HepG2 (cell line): ENCODE results near the gene ZCWPW2. TPM values are rescaled to one million over a fixed set of nuclear protein-coding genes. Genes with fewer than 3 reads are reported as not detected.

Experiments
- ATAC-seq: fragments of 200-7000 bp; cut with Tn5 transposase; 3 replicates; pipeline ENCODE4 v1.9.1; 2020; ENCODE audit warnings: mild to moderate bottlenecking, moderate library complexity
- BruUV-seq: library from RNA; stranded (reverse); fragments of 400-500 nt; replicated peaks from 2 replicates; lab custom pipeline; 2021; lab: Mats Ljungman, UMichigan
- CTCF ChIA-PET: fragments of 300-600 bp; formaldehyde crosslinking; extraction: SDS; loops from one replicate; lab custom pipeline; 2021; ENCODE audit warnings: low total read pairs, inconsistent platforms, low intra/inter-chr PET ratio; lab: Yijun Ruan, JAX
- POLR2A ChIA-PET: fragments of 350-600 bp; sonication (Branson Sonifier 250); formaldehyde crosslinking; loops from one replicate; lab custom pipeline; 2020; ENCODE audit warnings: antibody characterized with exemption, inconsistent platforms; lab: Yijun Ruan, JAX
- DNase-seq: peaks from one replicate; pipeline ENCODE4 v3.0.0-alpha.2; 2015; ENCODE audit warnings: low spot score
- FAIRE-seq: peaks from 3 replicates; lab custom pipeline; 2011; peaks lifted over from hg19 to GRCh38; lab: Jason Lieb, UNC
- H2AFZ ChIP-seq: one replicate; pipeline ENCODE4 v1.6.1; 2011; ENCODE audit warnings: low read length, inconsistent platforms
- H3K27ac ChIP-seq: fragments of 300-600 bp; 3 replicates; pipeline ENCODE4 v1.8.0; 2011; ENCODE audit warnings: mixed run types, mild to moderate bottlenecking, mixed read lengths, low read length, inconsistent platforms; ENCODE audit not compliant: insufficient read depth; ENCODE audit errors: extremely low read length
- H3K27me3 ChIP-seq, 2 experiments: fragments of 200-600 bp in 1 of 2; 2 replicates in 1 of 2; 3 replicates in 1 of 2; pipeline versions ENCODE4 v1.6.0 to v1.8.0; 2011; ENCODE audit warnings: low read length in 2 of 2, mild to moderate bottlenecking in 2 of 2, moderate library complexity in 2 of 2, inconsistent platforms in 1 of 2; ENCODE audit not compliant: insufficient read depth in 2 of 2, control insufficient read depth in 1 of 2
- H3K36me3 ChIP-seq, 2 experiments: fragments of 200-600 bp in 1 of 2; replicated peaks in 1 of 2; 2 replicates in 1 of 2; 3 replicates in 1 of 2; pipeline versions ENCODE4 v1.5.1 to v1.8.0; 2011; ENCODE audit warnings: low read length in 2 of 2, inconsistent platforms in 1 of 2; ENCODE audit not compliant: insufficient read depth in 2 of 2, control insufficient read depth in 1 of 2
- H3K4me1 ChIP-seq: 2 replicates; pipeline ENCODE4 v1.5.1; 2012; ENCODE audit warnings: low read length, inconsistent platforms; ENCODE audit not compliant: insufficient read depth
- H3K4me2 ChIP-seq: 2 replicates; pipeline ENCODE4 v1.6.0; 2011; ENCODE audit warnings: low read depth, low read length, inconsistent platforms
- H3K4me3 ChIP-seq, 3 experiments: fragments of 200-600 bp in 1 of 3; sonication (generic), shearing (Covaris generic) in 1 of 3; replicated peaks in 1 of 3; 2 replicates each; pipeline ENCODE4 v1.5.1; 2011 to 2016; ENCODE audit warnings: low read length in 3 of 3, inconsistent platforms in 2 of 3, low read depth in 2 of 3, mild to moderate bottlenecking in 2 of 3, control low read depth in 1 of 3, mixed read lengths in 1 of 3; ENCODE audit not compliant: insufficient read depth in 1 of 3
- H3K79me2 ChIP-seq: one replicate; pipeline ENCODE4 v1.6.1; 2011; ENCODE audit warnings: low read length, inconsistent platforms; ENCODE audit not compliant: insufficient read depth
- H3K9ac ChIP-seq: 2 replicates; pipeline ENCODE4 v1.6.0; 2011; ENCODE audit warnings: mild to moderate bottlenecking, low read depth, low read length, inconsistent platforms; ENCODE audit not compliant: insufficient read depth
- H3K9me3 ChIP-seq: 2 replicates; pipeline ENCODE4 v1.5.1; 2012; ENCODE audit warnings: mild to moderate bottlenecking, low read length
- H4K20me1 ChIP-seq: 2 replicates; pipeline ENCODE4 v1.6.0; 2011; ENCODE audit warnings: inconsistent platforms, mild to moderate bottlenecking, low read length, moderate library complexity; ENCODE audit not compliant: insufficient read depth
- ARNT ChIP-seq: fragments of 450-650 bp; IDR thresholded peaks from 2 replicates; pipeline ENCODE4 v1.6.1; 2017
- DBP ChIP-seq: sonication (generic); formaldehyde crosslinking; IDR thresholded peaks from 2 replicates; pipeline ENCODE4 v1.4.0; 2020; ENCODE audit warnings: missing genetic modification reagents; ENCODE audit errors: not compliant biosample characterization
- GLI4 ChIP-seq: sonication (generic); formaldehyde crosslinking; IDR thresholded peaks from 2 replicates; pipeline ENCODE4 v1.5.1; 2020; ENCODE audit warnings: missing genetic modification reagents, mild to moderate bottlenecking, moderate library complexity, borderline replicate concordance
- HMG20B ChIP-seq: conservative IDR thresholded peaks from 2 replicates; pipeline ENCODE4 v1.6.1; 2016; ENCODE audit warnings: missing genetic modification reagents, missing compliant biosample characterization
- ZBTB7B ChIP-seq: sonication (generic); formaldehyde crosslinking; IDR thresholded peaks from 2 replicates; pipeline ENCODE4 v1.4.0; 2020; ENCODE audit warnings: missing genetic modification reagents
- ZNF24 ChIP-seq: fragments of 450-650 bp; IDR thresholded peaks from 2 replicates; pipeline ENCODE4 v1.6.1; 2017; ENCODE audit warnings: antibody characterized with exemption, mild to moderate bottlenecking
- ZNF644 ChIP-seq: IDR thresholded peaks from 2 replicates; pipeline ENCODE4 v1.6.1; 2016; ENCODE audit warnings: low read depth
- ZNF766 ChIP-seq: sonication (generic); formaldehyde crosslinking; IDR thresholded peaks from 2 replicates; pipeline ENCODE4 v1.5.0; 2020; ENCODE audit warnings: missing genetic modification reagents, borderline replicate concordance
- in situ Hi-C: cut with HindIII; loops from 2 replicates; pipeline ENCODE4 v1.10.0; 2017; ENCODE audit warnings: low pct_unique_long_range_greater_than_20kb; ENCODE audit not compliant: extremely low pct_ligation_motif_present
- intact Hi-C: fragments of 100-400 bp; cut with micrococcal nuclease; formaldehyde crosslinking; loops from one replicate; pipeline ENCODE4 v1.10.0; 2022; ENCODE audit not compliant: unreplicated experiment
- polyA plus RNA-seq, 8 experiments: library from polyadenylated mRNA; depleted of rRNA in 3 of 8; stranded (reverse) in 7 of 8; unstranded in 1 of 8; fragments of >200 nt; fragmentation: Illumina TruSeq in 4 of 8; extraction: Trizol in 4 of 8; gene quantifications; 2 replicates each; pipeline versions ENCODE4 v1.2.1 to v1.2.3, GENCODE V29; 2011 to 2016; ENCODE audit warnings: low read depth in 4 of 8, missing spikeins in 1 of 8, mixed read lengths in 1 of 8; ENCODE audit not compliant: insufficient read depth in 1 of 8
- total RNA-seq, 5 experiments: library from RNA; depleted of rRNA; stranded (reverse); fragments of >200 nt; fragmentation: Illumina TruSeq; extraction: Trizol; gene quantifications; 2 replicates each; pipeline ENCODE4 v1.2.3, GENCODE V29; 2016; ENCODE audit warnings: low read depth in 1 of 5
- TF ChIP-seq, protein P1 (sequence below): sonication (generic); formaldehyde crosslinking; IDR thresholded peaks from 2 replicates; pipeline ENCODE4 v1.5.0; 2020; ENCODE audit warnings: mild to moderate bottlenecking, missing genetic modification reagents, borderline replicate concordance
- TF ChIP-seq, protein P2 (sequence below): IDR thresholded peaks from 2 replicates; pipeline ENCODE4 v1.6.1; 2018; ENCODE audit warnings: missing genetic modification reagents, mild to moderate bottlenecking, missing compliant biosample characterization
- TF ChIP-seq, protein P3 (sequence below): sonication (generic); formaldehyde crosslinking; IDR thresholded peaks from 2 replicates; pipeline ENCODE4 v1.9.0; 2021; ENCODE audit warnings: missing genetic modification reagents, borderline replicate concordance
- TF ChIP-seq, protein P4 (sequence below): sonication (generic); formaldehyde crosslinking; IDR thresholded peaks from 2 replicates; pipeline ENCODE4 v1.5.0; 2020; ENCODE audit warnings: mild to moderate bottlenecking, missing genetic modification reagents, moderate library complexity
- TF ChIP-seq, protein P5 (sequence below): sonication (generic); formaldehyde crosslinking; IDR thresholded peaks from 2 replicates; pipeline ENCODE4 v1.8.1; 2022; ENCODE audit warnings: low read depth, mild to moderate bottlenecking, missing genetic modification reagents

ZCWPW2 gene
- total and polyA plus RNA-seq, 2 of the 13 experiments (the other 11 are each of a cell fraction or from before 2014, with no cell fraction given) = 0.17 to 0.53 TPM

GRCh38 chr3:28476194-28476593 is 127.7 kb downstream of the ZCWPW2 start:
- in situ Hi-C loops (no loop called here), intact Hi-C loops (loop anchor here (1.0 kb wide), 1 partner anchor 251 kb away; no protein-coding TSS in a partner anchor)
- no peaks in the 10 kb centered on the region for H3K27me3 ChIP-seq
- no peaks in the 10 kb centered on the region for H3K36me3 ChIP-seq
- H3K9me3 ChIP-seq = peaks cover 4% of the 10 kb centered on the region; the same call in 1 of the 2 replicates
- FAIRE-seq = no peak
- peak; percentile 31; the same call in 1 of the 3 replicates for ATAC-seq
- no TSS peak for BruUV-seq
- no peak overlapping the region for H2AFZ ChIP-seq
- H3K9ac ChIP-seq = no peak overlapping the region
- H3K4me3 ChIP-seq = no peak overlapping the region
- ChIA-PET POLR2A (no interaction called here), CTCF (interaction anchor here (1.4 kb wide), 1 partner anchor 251 kb away, joined by 3 read pairs; no protein-coding TSS in a partner anchor)
- no peak overlapping the region for H3K4me2 ChIP-seq
- DNase-seq = peak; percentile 23
- no peaks in the 10 kb centered on the region for H3K4me1 ChIP-seq
- no peaks in the 10 kb centered on the region for H4K20me1 ChIP-seq
- no peaks in the 10 kb centered on the region for H3K79me2 ChIP-seq
- H3K27ac ChIP-seq = no peak overlapping the region
- TF ChIP-seq ZNF24 (no peak), DBP (CRISPR knock-in tag) (no peak), HMG20B (CRISPR knock-in tag) (no peak), ARNT (no peak), ZNF766 (CRISPR knock-in tag) (no peak), GLI4 (CRISPR knock-in tag) (no peak), ZBTB7B (CRISPR knock-in tag) (no peak), ZNF644 (no peak)
- TF ChIP-seq, protein P1, sequence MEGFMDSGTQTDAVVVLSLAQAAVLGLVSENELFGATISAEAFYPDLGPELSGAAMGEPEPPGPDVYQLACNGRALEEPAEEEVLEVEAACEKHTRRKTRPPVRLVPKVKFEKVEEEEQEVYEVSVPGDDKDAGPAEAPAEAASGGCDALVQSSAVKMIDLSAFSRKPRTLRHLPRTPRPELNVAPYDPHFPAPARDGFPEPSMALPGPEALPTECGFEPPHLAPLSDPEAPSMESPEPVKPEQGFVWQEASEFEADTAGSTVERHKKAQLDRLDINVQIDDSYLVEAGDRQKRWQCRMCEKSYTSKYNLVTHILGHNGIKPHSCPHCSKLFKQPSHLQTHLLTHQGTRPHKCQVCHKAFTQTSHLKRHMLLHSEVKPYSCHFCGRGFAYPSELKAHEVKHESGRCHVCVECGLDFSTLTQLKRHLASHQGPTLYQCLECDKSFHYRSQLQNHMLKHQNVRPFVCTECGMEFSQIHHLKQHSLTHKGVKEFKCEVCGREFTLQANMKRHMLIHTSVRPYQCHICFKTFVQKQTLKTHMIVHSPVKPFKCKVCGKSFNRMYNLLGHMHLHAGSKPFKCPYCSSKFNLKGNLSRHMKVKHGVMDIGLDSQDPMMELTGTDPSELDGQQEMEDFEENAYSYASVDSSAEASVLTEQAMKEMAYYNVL (CRISPR knock-in tag) = no peak
- TF ChIP-seq, protein P2, sequence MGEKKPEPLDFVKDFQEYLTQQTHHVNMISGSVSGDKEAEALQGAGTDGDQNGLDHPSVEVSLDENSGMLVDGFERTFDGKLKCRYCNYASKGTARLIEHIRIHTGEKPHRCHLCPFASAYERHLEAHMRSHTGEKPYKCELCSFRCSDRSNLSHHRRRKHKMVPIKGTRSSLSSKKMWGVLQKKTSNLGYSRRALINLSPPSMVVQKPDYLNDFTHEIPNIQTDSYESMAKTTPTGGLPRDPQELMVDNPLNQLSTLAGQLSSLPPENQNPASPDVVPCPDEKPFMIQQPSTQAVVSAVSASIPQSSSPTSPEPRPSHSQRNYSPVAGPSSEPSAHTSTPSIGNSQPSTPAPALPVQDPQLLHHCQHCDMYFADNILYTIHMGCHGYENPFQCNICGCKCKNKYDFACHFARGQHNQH (CRISPR knock-in tag) = no peak
- TF ChIP-seq, protein P3, sequence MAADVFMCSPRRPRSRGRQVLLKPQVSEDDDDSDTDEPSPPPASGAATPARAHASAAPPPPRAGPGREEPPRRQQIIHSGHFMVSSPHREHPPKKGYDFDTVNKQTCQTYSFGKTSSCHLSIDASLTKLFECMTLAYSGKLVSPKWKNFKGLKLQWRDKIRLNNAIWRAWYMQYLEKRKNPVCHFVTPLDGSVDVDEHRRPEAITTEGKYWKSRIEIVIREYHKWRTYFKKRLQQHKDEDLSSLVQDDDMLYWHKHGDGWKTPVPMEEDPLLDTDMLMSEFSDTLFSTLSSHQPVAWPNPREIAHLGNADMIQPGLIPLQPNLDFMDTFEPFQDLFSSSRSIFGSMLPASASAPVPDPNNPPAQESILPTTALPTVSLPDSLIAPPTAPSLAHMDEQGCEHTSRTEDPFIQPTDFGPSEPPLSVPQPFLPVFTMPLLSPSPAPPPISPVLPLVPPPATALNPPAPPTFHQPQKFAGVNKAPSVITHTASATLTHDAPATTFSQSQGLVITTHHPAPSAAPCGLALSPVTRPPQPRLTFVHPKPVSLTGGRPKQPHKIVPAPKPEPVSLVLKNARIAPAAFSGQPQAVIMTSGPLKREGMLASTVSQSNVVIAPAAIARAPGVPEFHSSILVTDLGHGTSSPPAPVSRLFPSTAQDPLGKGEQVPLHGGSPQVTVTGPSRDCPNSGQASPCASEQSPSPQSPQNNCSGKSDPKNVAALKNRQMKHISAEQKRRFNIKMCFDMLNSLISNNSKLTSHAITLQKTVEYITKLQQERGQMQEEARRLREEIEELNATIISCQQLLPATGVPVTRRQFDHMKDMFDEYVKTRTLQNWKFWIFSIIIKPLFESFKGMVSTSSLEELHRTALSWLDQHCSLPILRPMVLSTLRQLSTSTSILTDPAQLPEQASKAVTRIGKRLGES (CRISPR knock-in tag) = no peak
- TF ChIP-seq, protein P4, sequence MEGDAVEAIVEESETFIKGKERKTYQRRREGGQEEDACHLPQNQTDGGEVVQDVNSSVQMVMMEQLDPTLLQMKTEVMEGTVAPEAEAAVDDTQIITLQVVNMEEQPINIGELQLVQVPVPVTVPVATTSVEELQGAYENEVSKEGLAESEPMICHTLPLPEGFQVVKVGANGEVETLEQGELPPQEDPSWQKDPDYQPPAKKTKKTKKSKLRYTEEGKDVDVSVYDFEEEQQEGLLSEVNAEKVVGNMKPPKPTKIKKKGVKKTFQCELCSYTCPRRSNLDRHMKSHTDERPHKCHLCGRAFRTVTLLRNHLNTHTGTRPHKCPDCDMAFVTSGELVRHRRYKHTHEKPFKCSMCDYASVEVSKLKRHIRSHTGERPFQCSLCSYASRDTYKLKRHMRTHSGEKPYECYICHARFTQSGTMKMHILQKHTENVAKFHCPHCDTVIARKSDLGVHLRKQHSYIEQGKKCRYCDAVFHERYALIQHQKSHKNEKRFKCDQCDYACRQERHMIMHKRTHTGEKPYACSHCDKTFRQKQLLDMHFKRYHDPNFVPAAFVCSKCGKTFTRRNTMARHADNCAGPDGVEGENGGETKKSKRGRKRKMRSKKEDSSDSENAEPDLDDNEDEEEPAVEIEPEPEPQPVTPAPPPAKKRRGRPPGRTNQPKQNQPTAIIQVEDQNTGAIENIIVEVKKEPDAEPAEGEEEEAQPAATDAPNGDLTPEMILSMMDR (CRISPR knock-in tag) = peak; percentile 47
- TF ChIP-seq, protein P5, sequence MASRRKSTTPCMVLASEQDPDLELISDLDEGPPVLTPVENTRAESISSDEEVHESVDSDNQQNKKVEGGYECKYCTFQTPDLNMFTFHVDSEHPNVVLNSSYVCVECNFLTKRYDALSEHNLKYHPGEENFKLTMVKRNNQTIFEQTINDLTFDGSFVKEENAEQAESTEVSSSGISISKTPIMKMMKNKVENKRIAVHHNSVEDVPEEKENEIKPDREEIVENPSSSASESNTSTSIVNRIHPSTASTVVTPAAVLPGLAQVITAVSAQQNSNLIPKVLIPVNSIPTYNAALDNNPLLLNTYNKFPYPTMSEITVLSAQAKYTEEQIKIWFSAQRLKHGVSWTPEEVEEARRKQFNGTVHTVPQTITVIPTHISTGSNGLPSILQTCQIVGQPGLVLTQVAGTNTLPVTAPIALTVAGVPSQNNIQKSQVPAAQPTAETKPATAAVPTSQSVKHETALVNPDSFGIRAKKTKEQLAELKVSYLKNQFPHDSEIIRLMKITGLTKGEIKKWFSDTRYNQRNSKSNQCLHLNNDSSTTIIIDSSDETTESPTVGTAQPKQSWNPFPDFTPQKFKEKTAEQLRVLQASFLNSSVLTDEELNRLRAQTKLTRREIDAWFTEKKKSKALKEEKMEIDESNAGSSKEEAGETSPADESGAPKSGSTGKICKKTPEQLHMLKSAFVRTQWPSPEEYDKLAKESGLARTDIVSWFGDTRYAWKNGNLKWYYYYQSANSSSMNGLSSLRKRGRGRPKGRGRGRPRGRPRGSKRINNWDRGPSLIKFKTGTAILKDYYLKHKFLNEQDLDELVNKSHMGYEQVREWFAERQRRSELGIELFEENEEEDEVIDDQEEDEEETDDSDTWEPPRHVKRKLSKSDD (CRISPR knock-in tag) = no peak
